Islet of Langerhans (tissue), 1 donor: ENCODE data around the gene ASIC3.

Source experiments
- FAIRE-seq: peaks from one replicate; lab custom pipeline; 2011; peaks lifted over from hg19 to GRCh38; lab: Jason Lieb, UNC

The ASIC3 gene

DNA sequence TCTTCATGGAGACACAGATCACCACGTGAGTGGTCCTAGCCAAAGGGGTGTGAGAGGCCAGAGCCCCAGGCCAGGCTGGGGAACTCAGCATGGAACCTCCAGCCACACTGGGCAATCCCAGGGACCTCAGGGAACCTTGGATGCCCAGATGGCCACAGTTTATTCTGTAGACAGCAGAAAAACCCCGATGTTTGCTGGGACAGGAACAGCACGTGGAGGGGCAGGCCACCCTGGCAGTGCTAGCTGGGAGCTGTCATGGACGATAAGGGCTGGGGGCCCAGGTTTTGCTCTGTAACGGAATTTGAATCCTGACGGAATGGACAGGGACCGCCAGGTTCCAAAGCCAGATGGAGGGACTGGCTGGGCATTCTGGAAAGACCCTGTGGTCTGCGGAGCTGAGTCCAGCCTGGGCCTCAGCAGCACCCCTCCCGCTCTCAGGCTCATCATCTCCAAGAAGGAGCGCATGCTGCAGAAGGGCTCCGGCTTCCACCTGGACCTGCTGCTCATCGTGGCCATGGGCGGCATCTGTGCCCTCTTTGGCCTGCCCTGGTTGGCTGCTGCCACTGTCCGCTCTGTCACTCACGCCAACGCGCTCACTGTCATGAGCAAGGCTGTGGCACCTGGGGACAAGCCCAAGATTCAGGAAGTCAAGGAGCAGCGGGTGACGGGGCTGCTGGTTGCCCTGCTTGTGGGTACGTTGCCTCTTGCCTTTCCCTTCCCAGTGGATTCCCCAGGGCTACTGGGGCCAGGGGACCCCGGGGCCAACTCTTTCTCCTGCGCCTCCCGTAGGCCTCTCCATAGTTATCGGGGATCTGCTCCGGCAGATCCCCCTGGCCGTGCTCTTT is 26.7 kb downstream of the ASIC3 start:
- FAIRE-seq = no peak

DNA sequence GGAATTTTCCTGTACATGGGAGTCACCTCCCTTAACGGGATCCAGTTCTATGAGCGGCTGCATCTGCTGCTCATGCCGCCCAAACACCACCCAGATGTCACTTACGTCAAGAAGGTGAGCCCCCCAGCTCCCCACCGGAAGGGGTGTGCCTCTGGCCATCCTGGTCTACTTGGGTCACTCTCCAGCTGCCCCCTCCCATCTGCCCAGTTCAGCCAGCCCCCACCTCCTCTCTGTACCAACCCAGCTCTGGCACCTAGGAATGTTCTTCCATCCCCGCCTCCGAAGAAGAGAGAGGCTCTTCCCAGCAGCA is 27.3 kb downstream of the ASIC3 start:
- FAIRE-seq = no peak

GRCh38 chr7:151075978-151076426 is 27.7 kb downstream of the ASIC3 start:
- no peak for FAIRE-seq

DNA sequence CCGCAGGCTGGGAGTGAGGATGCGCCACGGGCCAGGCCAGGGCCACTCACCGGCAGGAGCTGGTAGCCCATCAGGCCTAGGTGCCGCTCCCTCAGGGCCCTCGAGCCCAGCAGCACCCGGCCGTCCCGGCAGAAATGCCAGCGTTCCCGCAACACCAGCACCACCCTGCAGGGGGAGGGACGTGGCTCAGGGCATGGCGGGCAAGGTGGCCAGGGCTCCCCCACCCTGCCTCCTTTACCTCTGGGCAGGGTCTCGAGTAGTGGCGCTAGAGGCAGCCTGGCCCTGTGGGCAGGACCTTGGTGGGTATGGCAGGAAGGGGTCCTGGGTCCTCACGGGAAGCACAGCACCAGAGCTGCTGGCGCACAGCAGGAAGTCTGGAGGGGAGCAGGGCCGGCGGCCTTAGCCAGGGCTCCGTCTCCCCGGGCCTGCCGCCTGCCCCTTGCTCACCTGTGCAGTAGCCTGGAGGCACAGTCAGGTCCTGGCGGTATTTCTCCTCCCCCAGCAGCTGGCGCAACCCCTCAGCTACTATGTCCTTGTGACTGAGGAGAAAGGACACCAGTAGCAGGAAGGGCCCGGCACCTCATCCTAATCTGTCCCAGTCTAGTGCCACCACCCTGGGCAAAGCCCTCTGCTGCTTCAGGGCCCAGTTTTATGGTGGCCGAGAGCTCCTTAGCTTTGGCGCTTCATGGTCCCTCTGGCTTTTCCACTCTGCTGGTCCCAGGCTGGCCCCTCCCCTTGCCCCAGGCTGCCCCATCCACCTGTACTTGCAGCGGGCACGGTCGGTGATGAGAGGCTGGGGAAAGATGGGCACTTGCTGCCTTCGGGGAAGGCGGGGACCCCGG is 28.8 kb downstream of the ASIC3 start:
- no peak for FAIRE-seq

DNA sequence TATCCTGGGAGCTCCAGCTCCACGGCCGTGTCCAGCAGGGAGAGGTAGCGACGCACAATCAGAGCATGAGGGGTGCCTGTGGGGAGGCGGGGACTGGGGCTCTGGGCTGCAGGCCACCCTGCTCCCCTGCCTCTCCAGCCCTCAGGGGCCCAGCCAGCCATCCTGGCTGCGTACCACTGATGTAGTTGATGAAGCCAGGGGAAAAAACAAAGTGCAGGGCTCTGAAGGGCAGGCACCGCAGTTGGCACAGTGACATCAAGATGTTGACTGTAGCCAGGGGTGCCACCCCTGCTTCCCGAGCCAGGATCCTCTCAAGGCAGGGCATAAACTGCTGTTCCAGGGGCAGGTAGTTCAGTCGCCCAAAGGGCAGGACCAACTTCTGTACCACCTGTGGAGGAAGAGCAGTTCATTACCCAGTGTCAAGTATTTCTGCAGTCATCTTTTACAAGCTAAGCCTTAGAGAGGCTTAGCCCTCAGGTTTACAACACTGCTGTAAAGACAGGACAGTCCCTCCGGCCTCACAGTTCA is 29.4 kb downstream of the ASIC3 start:
- no peak for FAIRE-seq

DNA sequence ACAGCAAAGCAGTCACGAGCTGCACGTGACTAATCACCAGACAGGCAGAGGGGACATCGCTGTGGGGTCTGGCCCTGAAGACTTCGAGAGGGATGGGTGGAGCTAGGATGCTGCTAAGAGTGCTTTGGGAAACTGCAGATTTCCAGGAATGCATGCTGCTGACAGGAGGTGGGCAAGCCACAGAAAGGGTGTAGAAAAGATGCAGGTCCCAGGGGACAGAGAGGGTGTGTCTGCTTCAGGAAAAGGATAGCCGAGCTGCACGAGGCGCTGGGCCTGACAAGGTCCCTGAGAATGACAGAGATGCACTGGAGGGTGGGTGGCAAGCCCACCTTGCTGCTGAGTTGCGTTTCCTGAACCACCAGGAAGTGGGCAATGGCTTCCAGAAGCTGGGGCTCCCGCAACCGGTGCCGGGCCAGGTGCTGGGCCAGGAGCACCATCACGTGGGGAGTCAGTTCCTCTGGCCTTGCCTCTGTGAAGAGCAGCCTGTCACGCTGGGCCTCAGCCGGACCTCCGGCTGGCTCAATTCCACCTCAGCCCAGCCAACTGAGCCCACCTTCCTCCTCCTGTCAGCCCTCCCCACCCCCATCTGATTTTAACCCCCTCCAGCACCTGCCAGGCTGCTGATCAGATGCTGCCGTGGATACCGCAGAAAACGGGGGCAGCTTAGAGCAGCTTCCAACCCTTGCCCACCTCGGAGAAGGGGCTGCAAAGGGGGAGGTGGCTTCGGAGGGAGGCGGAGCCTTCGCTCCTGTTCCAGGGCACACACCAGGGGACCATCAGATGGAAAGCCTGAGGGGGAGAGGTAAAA is 30.1 kb downstream of the ASIC3 start:
- FAIRE-seq = no peak

GRCh38 chr7:151079199-151079910 is 31.0 kb downstream of the ASIC3 start:
- FAIRE-seq = no peak

- FAIRE-seq = no peak
These were observed 31.8 kb downstream of the ASIC3 start for GRCh38 chr7:151080067-151080521.

DNA sequence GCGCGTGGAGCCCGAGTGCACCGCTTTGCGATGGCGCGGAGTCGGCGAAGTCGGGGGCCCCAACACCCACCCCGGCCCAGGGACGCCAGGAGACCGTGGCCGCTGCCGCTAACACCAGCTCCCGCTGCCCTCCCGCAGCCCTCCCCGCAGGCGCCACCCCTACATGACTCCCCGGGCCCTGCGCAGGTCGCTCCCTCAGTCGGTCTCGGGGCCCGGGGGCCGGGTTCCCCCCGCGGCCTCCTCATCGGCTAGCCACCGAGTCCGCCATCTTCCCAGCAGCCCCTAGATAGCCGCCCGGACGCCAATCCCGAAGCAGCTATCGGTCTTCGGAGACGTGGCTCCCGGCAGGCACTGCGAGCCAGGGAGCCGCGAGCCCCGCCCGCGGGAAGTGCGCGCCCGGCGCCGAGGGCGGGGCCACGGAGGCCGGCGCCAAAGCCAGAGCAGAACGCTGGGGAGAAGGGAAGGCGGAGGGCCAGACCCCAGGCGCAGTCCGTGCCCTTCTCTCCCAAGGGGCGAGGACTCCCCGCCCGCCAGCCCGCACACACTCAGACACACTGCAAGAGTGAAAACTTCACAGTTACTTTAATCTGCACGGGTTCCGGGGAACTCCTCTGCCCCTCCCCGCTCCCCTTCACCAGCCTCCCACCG is 32.3 kb downstream of the ASIC3 start, which contains the start of gene FASTK:
TSS of gene FASTK (minus strand) at position 288 of the 648 bp plus-strand sequence. CDS start at position 245, 43 bp downstream.
- FAIRE-seq = no peak

DNA sequence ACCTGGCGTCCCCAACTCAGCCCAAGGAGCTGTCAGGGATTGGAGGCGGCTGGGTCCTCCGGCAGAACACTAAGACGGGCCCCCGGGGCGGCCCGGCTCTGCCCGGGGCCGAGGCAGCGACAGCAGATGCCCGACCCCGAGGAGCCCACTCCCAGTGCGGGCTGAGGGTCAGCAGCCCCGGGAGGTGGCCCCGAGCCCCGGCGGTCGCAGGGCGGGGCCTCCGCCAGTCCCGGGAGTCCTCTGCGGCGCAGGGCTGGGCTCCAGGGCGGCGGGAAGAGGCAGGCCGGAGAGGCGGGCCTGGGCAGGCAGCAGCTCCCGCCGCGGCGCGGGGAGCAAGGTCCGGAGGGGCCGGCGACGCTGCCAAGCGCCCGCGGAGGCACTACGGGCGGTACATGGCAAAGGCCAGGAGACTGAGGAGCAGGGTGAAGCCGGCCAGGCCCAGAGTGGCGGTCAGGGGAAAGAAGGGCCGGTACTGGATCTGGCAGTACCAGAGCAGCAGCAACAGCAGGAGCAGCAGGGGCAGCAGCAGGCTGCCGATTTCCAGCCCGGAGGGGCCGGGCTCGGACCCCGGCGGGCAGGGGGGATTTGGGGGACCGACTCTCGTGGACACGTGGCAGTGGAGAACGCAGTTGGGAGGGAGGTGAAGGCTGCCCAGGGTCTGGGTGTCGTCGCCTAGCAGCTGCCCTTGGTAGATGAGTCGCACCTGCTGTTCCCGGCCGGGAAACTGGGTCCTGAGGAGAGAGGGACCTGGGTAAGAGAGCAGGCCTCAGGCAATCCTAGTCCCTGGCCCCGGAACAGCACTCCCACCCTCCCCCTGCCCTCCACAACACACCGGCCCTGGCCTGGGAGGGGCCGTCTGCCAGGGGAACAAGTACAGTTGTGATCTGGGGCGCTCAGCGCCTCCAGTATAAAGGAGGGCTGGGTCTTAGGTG is 33.1 kb downstream of the ASIC3 start:
- FAIRE-seq = no peak

GRCh38 chr7:151082141-151083070 is 34.1 kb downstream of the ASIC3 start:
- FAIRE-seq = no peak

GRCh38 chr7:151083071-151083823 is 34.9 kb downstream of the ASIC3 start, which contains the start of gene TMUB1:
Gene TMUB1 (minus strand): TSS chr7:151083493. CDS start chr7:151082563, 930 bp downstream.
- FAIRE-seq = no peak

DNA sequence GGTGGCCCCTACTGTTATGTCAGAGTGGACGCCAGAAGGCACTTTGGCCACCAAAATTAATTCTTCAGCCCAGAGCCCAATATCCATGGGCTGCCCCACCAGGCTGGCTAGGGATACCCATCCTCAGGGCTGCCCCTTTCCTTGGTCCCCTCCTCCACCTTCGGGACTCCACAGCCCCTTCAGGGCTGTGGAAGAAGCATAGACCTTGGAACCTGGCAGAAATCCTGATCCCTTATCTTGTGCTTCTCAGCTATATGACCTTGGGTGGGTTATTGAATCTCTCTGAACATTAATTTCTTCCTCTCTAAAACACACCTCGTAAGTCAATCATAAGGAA is 35.5 kb downstream of the ASIC3 start:
- FAIRE-seq = no peak

GRCh38 chr7:151085329-151085690 is 37.0 kb downstream of the ASIC3 start:
- FAIRE-seq = no peak

- no peak for FAIRE-seq
These were observed 37.6 kb downstream of the ASIC3 start, which contains the start of gene AGAP3 for GRCh38 chr7:151085691-151086620. Gene AGAP3 (plus strand): TSS chr7:151086475. CDS start chr7:151086742, 267 bp downstream.

DNA sequence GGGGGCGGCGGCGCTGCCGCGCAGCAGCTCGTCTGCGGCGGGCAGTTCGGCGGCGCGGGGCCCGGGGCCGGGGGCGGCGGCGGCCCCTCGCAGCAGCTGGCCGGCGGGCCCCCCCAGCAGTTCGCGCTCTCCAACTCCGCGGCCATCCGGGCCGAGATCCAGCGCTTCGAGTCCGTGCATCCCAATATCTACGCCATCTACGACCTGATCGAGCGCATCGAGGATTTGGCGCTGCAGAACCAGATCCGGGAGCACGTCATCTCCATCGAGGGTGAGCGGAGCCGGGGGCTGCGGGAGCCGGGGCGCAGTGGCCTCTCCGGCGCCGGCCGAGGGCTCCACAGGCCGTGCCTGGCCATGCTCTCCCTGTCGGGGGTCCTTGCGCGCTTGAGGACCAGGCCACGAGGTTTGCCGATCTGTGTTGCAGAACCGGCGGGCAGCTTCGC is 38.5 kb downstream of the ASIC3 start:
- FAIRE-seq = no peak
